ENCODE data around the gene MINK1.
"Not testable (repeated sequence)": the region's sequence is repeated elsewhere in the genome, so short reads cannot be mapped to it uniquely, and the experiment has no call there.

The MINK1 gene

GRCh38 chr17:4863321-4863720, 30.2 kb downstream of the MINK1 start:
- Histone ChIP-seq H3K4me3 (ENCODE audit: low read length) (no peak overlapping the region), H3K4me1 (ENCODE audit: control insufficient read depth, low read depth, low read length) (peaks cover 25% of the 10 kb centered on the region), H3K36me3 (ENCODE audit: control insufficient read depth, low read depth, low read length) (no peaks in the 10 kb centered on the region), H3K9me3 (ENCODE audit: control insufficient read depth, low read depth, low read length) (no peaks in the 10 kb centered on the region), H3K27ac (ENCODE audit: low read length) (no peak overlapping the region), H3K27me3 (ENCODE audit: control insufficient read depth, insufficient read depth, low read length) (no peaks in the 10 kb centered on the region), H3K9ac (ENCODE audit: low read length) (no peak overlapping the region)

- not testable (repeated sequence) for H3K9ac ChIP-seq (ENCODE audit: low read length); H3K27me3 ChIP-seq (ENCODE audit: control insufficient read depth, insufficient read depth, low read length); H3K9me3 ChIP-seq (ENCODE audit: control insufficient read depth, low read depth, low read length); H3K27ac ChIP-seq (ENCODE audit: low read length); H3K4me3 ChIP-seq (ENCODE audit: low read length); H3K4me1 ChIP-seq (ENCODE audit: control insufficient read depth, low read depth, low read length); H3K36me3 ChIP-seq (ENCODE audit: control insufficient read depth, low read depth, low read length)
Observed at GRCh38 chr17:4867535-4867934, 34.4 kb downstream of the MINK1 start.

GRCh38 chr17:4869058-4869998, 36.2 kb downstream of the MINK1 start:
- H3K36me3 ChIP-seq (ENCODE audit: control insufficient read depth, low read depth, low read length); H3K27ac ChIP-seq (ENCODE audit: low read length); H3K27me3 ChIP-seq (ENCODE audit: control insufficient read depth, insufficient read depth, low read length); H3K9me3 ChIP-seq (ENCODE audit: control insufficient read depth, low read depth, low read length); H3K9ac ChIP-seq (ENCODE audit: low read length); H3K4me1 ChIP-seq (ENCODE audit: control insufficient read depth, low read depth, low read length); H3K4me3 ChIP-seq (ENCODE audit: low read length): not testable (repeated sequence)

GRCh38 chr17:4870855-4871254, 37.7 kb downstream of the MINK1 start:
- no peaks in the 10 kb centered on the region for H3K9me3 ChIP-seq (ENCODE audit: control insufficient read depth, low read depth, low read length)
- peaks cover 9% of the 10 kb centered on the region for H3K4me1 ChIP-seq (ENCODE audit: control insufficient read depth, low read depth, low read length)
- no peaks in the 10 kb centered on the region for H3K36me3 ChIP-seq (ENCODE audit: control insufficient read depth, low read depth, low read length)
- no peak overlapping the region for H3K27ac ChIP-seq (ENCODE audit: low read length)
- no peaks in the 10 kb centered on the region for H3K27me3 ChIP-seq (ENCODE audit: control insufficient read depth, insufficient read depth, low read length)
- H3K9ac ChIP-seq (ENCODE audit: low read length), result no peak overlapping the region
- H3K4me3 ChIP-seq (ENCODE audit: low read length), result no peak overlapping the region

- Histone ChIP-seq H3K27ac (ENCODE audit: low read length) (no peak overlapping the region), H3K4me1 (ENCODE audit: control insufficient read depth, low read depth, low read length) (peaks cover 9% of the 10 kb centered on the region), H3K4me3 (ENCODE audit: low read length) (no peak overlapping the region), H3K9me3 (ENCODE audit: control insufficient read depth, low read depth, low read length) (no peaks in the 10 kb centered on the region), H3K9ac (ENCODE audit: low read length) (no peak overlapping the region), H3K27me3 (ENCODE audit: control insufficient read depth, insufficient read depth, low read length) (no peaks in the 10 kb centered on the region), H3K36me3 (ENCODE audit: control insufficient read depth, low read depth, low read length) (no peaks in the 10 kb centered on the region)
Observed at GRCh38 chr17:4872786-4873185, 39.6 kb downstream of the MINK1 start.

GRCh38 chr17:4877089-4877488, 43.9 kb downstream of the MINK1 start:
- Histone ChIP-seq H3K36me3 (ENCODE audit: control insufficient read depth, low read depth, low read length) (no peaks in the 10 kb centered on the region), H3K9me3 (ENCODE audit: control insufficient read depth, low read depth, low read length) (no peaks in the 10 kb centered on the region), H3K9ac (ENCODE audit: low read length) (no peak overlapping the region), H3K4me3 (ENCODE audit: low read length) (no peak overlapping the region), H3K4me1 (ENCODE audit: control insufficient read depth, low read depth, low read length) (peaks cover 9% of the 10 kb centered on the region), H3K27me3 (ENCODE audit: control insufficient read depth, insufficient read depth, low read length) (no peaks in the 10 kb centered on the region), H3K27ac (ENCODE audit: low read length) (no peak overlapping the region)

GRCh38 chr17:4879601-4880000, 46.5 kb downstream of the MINK1 start:
- no peak overlapping the region for H3K27ac ChIP-seq (ENCODE audit: low read length)
- no peaks in the 10 kb centered on the region for H3K27me3 ChIP-seq (ENCODE audit: control insufficient read depth, insufficient read depth, low read length)
- H3K9ac ChIP-seq (ENCODE audit: low read length), result no peak overlapping the region

GRCh38 chr17:4880857-4881256, 47.7 kb downstream of the MINK1 start:
- no peak overlapping the region for H3K9ac ChIP-seq (ENCODE audit: low read length)
- no peak overlapping the region for H3K27ac ChIP-seq (ENCODE audit: low read length)
- H3K9me3 ChIP-seq (ENCODE audit: control insufficient read depth, low read depth, low read length), result no peaks in the 10 kb centered on the region
- no peaks in the 10 kb centered on the region for H3K4me1 ChIP-seq (ENCODE audit: control insufficient read depth, low read depth, low read length)
- no peaks in the 10 kb centered on the region for H3K27me3 ChIP-seq (ENCODE audit: control insufficient read depth, insufficient read depth, low read length)
- H3K4me3 ChIP-seq (ENCODE audit: low read length), result no peak overlapping the region
- no peaks in the 10 kb centered on the region for H3K36me3 ChIP-seq (ENCODE audit: control insufficient read depth, low read depth, low read length)

More at GRCh38 chr17:4879601-4880000, 46.5 kb downstream of the MINK1 start:
- Histone ChIP-seq H3K4me3 (ENCODE audit: low read length) (no peak overlapping the region), H3K4me1 (ENCODE audit: control insufficient read depth, low read depth, low read length) (no peaks in the 10 kb centered on the region), H3K9me3 (ENCODE audit: control insufficient read depth, low read depth, low read length) (no peaks in the 10 kb centered on the region), H3K36me3 (ENCODE audit: control insufficient read depth, low read depth, low read length) (no peaks in the 10 kb centered on the region)

GRCh38 chr17:4881761-4882555, 48.8 kb downstream of the MINK1 start:
- H3K4me1 ChIP-seq (ENCODE audit: control insufficient read depth, low read depth, low read length), result no peaks in the 10 kb centered on the region
- no peak overlapping the region for H3K9ac ChIP-seq (ENCODE audit: low read length)
- no peaks in the 10 kb centered on the region for H3K27me3 ChIP-seq (ENCODE audit: control insufficient read depth, insufficient read depth, low read length)
- no peaks in the 10 kb centered on the region for H3K9me3 ChIP-seq (ENCODE audit: control insufficient read depth, low read depth, low read length)
- no peak overlapping the region for H3K4me3 ChIP-seq (ENCODE audit: low read length)
- H3K27ac ChIP-seq (ENCODE audit: low read length), result no peak overlapping the region
- peaks cover 4% of the 10 kb centered on the region for H3K36me3 ChIP-seq (ENCODE audit: control insufficient read depth, low read depth, low read length)

GRCh38 chr17:4884489-4884888, 51.3 kb downstream of the MINK1 start:
- no peak overlapping the region for H3K27ac ChIP-seq (ENCODE audit: low read length)
- no peaks in the 10 kb centered on the region for H3K27me3 ChIP-seq (ENCODE audit: control insufficient read depth, insufficient read depth, low read length)
- no peak overlapping the region for H3K4me3 ChIP-seq (ENCODE audit: low read length)
- H3K36me3 ChIP-seq (ENCODE audit: control insufficient read depth, low read depth, low read length), result peaks cover 4% of the 10 kb centered on the region
- no peaks in the 10 kb centered on the region for H3K4me1 ChIP-seq (ENCODE audit: control insufficient read depth, low read depth, low read length)
- H3K9ac ChIP-seq (ENCODE audit: low read length), result no peak overlapping the region
- no peaks in the 10 kb centered on the region for H3K9me3 ChIP-seq (ENCODE audit: control insufficient read depth, low read depth, low read length)

GRCh38 chr17:4886830-4887229, 53.7 kb downstream of the MINK1 start:
- H3K9ac ChIP-seq (ENCODE audit: low read length), result no peak overlapping the region
- no peaks in the 10 kb centered on the region for H3K9me3 ChIP-seq (ENCODE audit: control insufficient read depth, low read depth, low read length)
- H3K36me3 ChIP-seq (ENCODE audit: control insufficient read depth, low read depth, low read length), result peaks cover 18% of the 10 kb centered on the region
- no peak overlapping the region for H3K27ac ChIP-seq (ENCODE audit: low read length)
- H3K4me3 ChIP-seq (ENCODE audit: low read length), result no peak overlapping the region
- H3K4me1 ChIP-seq (ENCODE audit: control insufficient read depth, low read depth, low read length), result no peaks in the 10 kb centered on the region
- H3K27me3 ChIP-seq (ENCODE audit: control insufficient read depth, insufficient read depth, low read length), result no peaks in the 10 kb centered on the region

All from iPS-18a (cell line).